ENCODE measurements around the gene POMGNT1. TPM values are rescaled to one million over a fixed set of nuclear protein-coding genes. Genes with fewer than 3 reads are reported as not detected.

POMGNT1 gene
- total and polyA plus RNA-seq, 2 of the 13 experiments (the other 11 are each of a cell fraction or from before 2014, with no cell fraction given): 33.9 to 46.8 TPM

DNA sequence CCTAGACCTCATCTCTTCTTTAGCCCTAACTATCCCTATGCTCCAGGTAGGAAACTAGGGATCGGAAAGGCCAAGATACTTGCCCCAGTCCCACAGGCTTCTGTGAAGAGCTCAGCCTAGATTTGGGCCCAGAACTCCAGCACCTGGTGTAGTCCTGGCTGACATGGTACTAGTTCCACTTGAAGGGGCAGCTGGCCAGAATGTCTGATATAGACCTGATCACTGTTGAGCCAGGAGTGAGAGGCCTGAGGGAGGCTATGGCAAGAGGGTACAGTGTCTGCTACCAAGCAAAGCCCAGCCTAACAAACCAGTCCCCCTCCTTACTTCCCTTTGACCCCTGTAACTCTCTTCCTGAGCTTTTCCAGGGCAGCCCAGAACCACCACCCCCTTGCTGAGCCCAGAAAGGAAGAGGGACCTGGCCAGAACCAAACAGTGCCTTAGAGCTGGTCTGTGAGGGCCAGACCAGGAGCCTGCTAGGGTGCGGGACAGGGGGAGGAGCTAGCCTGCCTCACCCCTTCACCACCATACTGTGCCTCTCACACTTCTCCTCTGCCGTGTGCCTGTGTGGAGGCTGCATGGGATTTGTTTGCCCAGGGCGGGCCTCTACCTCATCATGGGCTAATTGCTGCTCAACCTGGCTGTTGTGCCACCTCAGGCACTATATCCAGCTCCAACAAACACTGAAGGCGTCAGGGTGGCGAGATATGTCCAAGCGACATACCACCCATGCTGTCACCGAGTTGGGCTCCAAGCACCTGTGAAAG lies 10.9 kb downstream of the POMGNT1 start (continued):
- TF ChIP-seq ZNF839 (CRISPR knock-in tag; IDR thresholded peaks at IDR 0.05; ENCODE audit: borderline replicate concordance) (no peak), ZNF703 (CRISPR knock-in tag; IDR thresholded peaks at IDR 0.05; ENCODE audit: borderline replicate concordance) (no peak), MED8 (CRISPR knock-in tag; IDR thresholded peaks at IDR 0.05; ENCODE audit: insufficient replicate concordance) (no peak), KMT2A (CRISPR knock-in tag; IDR thresholded peaks at IDR 0.05) (no peak), ZNF709 (CRISPR knock-in tag; IDR thresholded peaks at IDR 0.05) (no peak)
- TF ChIP-seq, protein P1, sequence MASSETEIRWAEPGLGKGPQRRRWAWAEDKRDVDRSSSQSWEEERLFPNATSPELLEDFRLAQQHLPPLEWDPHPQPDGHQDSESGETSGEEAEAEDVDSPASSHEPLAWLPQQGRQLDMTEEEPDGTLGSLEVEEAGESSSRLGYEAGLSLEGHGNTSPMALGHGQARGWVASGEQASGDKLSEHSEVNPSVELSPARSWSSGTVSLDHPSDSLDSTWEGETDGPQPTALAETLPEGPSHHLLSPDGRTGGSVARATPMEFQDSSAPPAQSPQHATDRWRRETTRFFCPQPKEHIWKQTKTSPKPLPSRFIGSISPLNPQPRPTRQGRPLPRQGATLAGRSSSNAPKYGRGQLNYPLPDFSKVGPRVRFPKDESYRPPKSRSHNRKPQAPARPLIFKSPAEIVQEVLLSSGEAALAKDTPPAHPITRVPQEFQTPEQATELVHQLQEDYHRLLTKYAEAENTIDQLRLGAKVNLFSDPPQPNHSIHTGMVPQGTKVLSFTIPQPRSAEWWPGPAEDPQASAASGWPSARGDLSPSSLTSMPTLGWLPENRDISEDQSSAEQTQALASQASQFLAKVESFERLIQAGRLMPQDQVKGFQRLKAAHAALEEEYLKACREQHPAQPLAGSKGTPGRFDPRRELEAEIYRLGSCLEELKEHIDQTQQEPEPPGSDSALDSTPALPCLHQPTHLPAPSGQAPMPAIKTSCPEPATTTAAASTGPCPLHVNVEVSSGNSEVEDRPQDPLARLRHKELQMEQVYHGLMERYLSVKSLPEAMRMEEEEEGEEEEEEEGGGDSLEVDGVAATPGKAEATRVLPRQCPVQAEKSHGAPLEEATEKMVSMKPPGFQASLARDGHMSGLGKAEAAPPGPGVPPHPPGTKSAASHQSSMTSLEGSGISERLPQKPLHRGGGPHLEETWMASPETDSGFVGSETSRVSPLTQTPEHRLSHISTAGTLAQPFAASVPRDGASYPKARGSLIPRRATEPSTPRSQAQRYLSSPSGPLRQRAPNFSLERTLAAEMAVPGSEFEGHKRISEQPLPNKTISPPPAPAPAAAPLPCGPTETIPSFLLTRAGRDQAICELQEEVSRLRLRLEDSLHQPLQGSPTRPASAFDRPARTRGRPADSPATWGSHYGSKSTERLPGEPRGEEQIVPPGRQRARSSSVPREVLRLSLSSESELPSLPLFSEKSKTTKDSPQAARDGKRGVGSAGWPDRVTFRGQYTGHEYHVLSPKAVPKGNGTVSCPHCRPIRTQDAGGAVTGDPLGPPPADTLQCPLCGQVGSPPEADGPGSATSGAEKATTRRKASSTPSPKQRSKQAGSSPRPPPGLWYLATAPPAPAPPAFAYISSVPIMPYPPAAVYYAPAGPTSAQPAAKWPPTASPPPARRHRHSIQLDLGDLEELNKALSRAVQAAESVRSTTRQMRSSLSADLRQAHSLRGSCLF (CRISPR knock-in tag; IDR thresholded peaks at IDR 0.05; ENCODE audit: borderline replicate concordance): no peak
- TF ChIP-seq, protein P2, sequence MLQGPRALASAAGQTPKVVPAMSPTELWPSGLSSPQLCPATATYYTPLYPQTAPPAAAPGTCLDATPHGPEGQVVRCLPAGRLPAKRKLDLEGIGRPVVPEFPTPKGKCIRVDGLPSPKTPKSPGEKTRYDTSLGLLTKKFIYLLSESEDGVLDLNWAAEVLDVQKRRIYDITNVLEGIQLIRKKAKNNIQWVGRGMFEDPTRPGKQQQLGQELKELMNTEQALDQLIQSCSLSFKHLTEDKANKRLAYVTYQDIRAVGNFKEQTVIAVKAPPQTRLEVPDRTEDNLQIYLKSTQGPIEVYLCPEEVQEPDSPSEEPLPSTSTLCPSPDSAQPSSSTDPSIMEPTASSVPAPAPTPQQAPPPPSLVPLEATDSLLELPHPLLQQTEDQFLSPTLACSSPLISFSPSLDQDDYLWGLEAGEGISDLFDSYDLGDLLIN (CRISPR knock-in tag; IDR thresholded peaks at IDR 0.05; ENCODE audit: borderline replicate concordance): no peak

Data from HepG2 (cell line).